HepG2 (cell line): Measurements from ENCODE around the gene PACS1. TPM values are rescaled to one million over a fixed set of nuclear protein-coding genes. Genes with fewer than 3 reads are reported as not detected.

ENCODE experiments used
- ADNP ChIP-seq: sonication (generic); formaldehyde crosslinking; IDR thresholded peaks from 2 replicates; pipeline ENCODE4 v1.4.0; 2020; ENCODE audit warnings: missing genetic modification reagents
- ATF7-NPFF ChIP-seq: sonication (generic); formaldehyde crosslinking; IDR thresholded peaks from 2 replicates; pipeline ENCODE4 v1.8.1; 2023; ENCODE audit warnings: mild to moderate bottlenecking, low read depth, missing genetic modification reagents, moderate library complexity
- BRD4 ChIP-seq: sonication (generic); formaldehyde crosslinking; IDR thresholded peaks from 2 replicates; pipeline ENCODE4 v1.4.0; 2020; ENCODE audit warnings: missing genetic modification reagents
- CENPX ChIP-seq: sonication (generic); formaldehyde crosslinking; IDR thresholded peaks from 2 replicates; pipeline ENCODE4 v1.9.0; 2021; ENCODE audit warnings: mild to moderate bottlenecking, missing genetic modification reagents, moderate library complexity
- ETS1 ChIP-seq: sonication (generic); formaldehyde crosslinking; IDR thresholded peaks from 2 replicates; pipeline ENCODE4 v1.4.0; 2020; ENCODE audit warnings: missing genetic modification reagents
- GZF1 ChIP-seq: sonication (generic); formaldehyde crosslinking; IDR thresholded peaks from 2 replicates; pipeline ENCODE4 v1.5.1; 2020; ENCODE audit warnings: mild to moderate bottlenecking, missing genetic modification reagents
- HDAC6 ChIP-seq: fragments of 200-600 bp; sonication (generic); IDR thresholded peaks from 2 replicates; pipeline ENCODE4 v1.7.0; 2017; ENCODE audit warnings: mild to moderate bottlenecking, antibody characterized with exemption, low read length, low read depth
- KDM2A ChIP-seq: sonication (generic); formaldehyde crosslinking; IDR thresholded peaks from 2 replicates; pipeline ENCODE4 v1.4.0; 2020; ENCODE audit warnings: low read depth, missing genetic modification reagents, borderline replicate concordance
- KDM4B ChIP-seq: sonication (generic); formaldehyde crosslinking; IDR thresholded peaks from 2 replicates; pipeline ENCODE4 v1.4.0; 2020; ENCODE audit warnings: missing genetic modification reagents
- MED13 ChIP-seq: sonication (generic); formaldehyde crosslinking; IDR thresholded peaks from 2 replicates; pipeline ENCODE4 v1.5.0; 2020; ENCODE audit warnings: missing genetic modification reagents
- PBX2 ChIP-seq: IDR thresholded peaks from 2 replicates; pipeline ENCODE4 v1.6.1; 2016; ENCODE audit warnings: control low read depth
- PHF21A ChIP-seq: sonication (generic); formaldehyde crosslinking; IDR thresholded peaks from 2 replicates; pipeline ENCODE4 v1.5.0; 2020; ENCODE audit warnings: mild to moderate bottlenecking, missing genetic modification reagents
- SATB2 ChIP-seq: sonication (generic); formaldehyde crosslinking; IDR thresholded peaks from 2 replicates; pipeline ENCODE4 v1.5.0; 2020; ENCODE audit warnings: missing genetic modification reagents
- SIN3B ChIP-seq: fragments of 150-350 bp; IDR thresholded peaks from 2 replicates; pipeline ENCODE4 v1.6.1; 2014; ENCODE audit warnings: low read length
- ZNF543 ChIP-seq: sonication (generic); formaldehyde crosslinking; IDR thresholded peaks from 2 replicates; pipeline ENCODE4 v1.4.0; 2020; ENCODE audit warnings: mild to moderate bottlenecking, missing genetic modification reagents
- ZNF563 ChIP-seq: sonication (generic); formaldehyde crosslinking; IDR thresholded peaks from 2 replicates; pipeline ENCODE4 v1.8.0; 2022; ENCODE audit warnings: mild to moderate bottlenecking, moderate library complexity, missing genetic modification reagents
- ZNF577 ChIP-seq: sonication (generic); formaldehyde crosslinking; IDR thresholded peaks from 2 replicates; pipeline ENCODE4 v1.4.0; 2020; ENCODE audit warnings: mild to moderate bottlenecking, low read depth, missing genetic modification reagents, borderline replicate concordance
- ZNF709 ChIP-seq: sonication (generic); formaldehyde crosslinking; IDR thresholded peaks from 2 replicates; pipeline ENCODE4 v1.5.0; 2020; ENCODE audit warnings: mild to moderate bottlenecking, missing genetic modification reagents
- ZNF749 ChIP-seq: sonication (generic); formaldehyde crosslinking; IDR thresholded peaks from 2 replicates; pipeline ENCODE4 v1.8.0; 2022; ENCODE audit warnings: mild to moderate bottlenecking, missing genetic modification reagents, moderate library complexity, borderline replicate concordance
- ZNF891 ChIP-seq: sonication (generic); formaldehyde crosslinking; IDR thresholded peaks from 2 replicates; pipeline ENCODE4 v1.5.0; 2020; ENCODE audit warnings: mild to moderate bottlenecking, missing genetic modification reagents
- polyA plus RNA-seq, 8 experiments: library from polyadenylated mRNA; depleted of rRNA in 3 of 8; stranded (reverse) in 7 of 8; unstranded in 1 of 8; fragments of >200 nt; fragmentation: Illumina TruSeq in 4 of 8; extraction: Trizol in 4 of 8; gene quantifications; 2 replicates each; pipeline versions ENCODE4 v1.2.1 to v1.2.3, GENCODE V29; 2011 to 2016; ENCODE audit warnings: low read depth in 4 of 8, missing spikeins in 1 of 8, mixed read lengths in 1 of 8; ENCODE audit not compliant: insufficient read depth in 1 of 8
- total RNA-seq, 5 experiments: library from RNA; depleted of rRNA; stranded (reverse); fragments of >200 nt; fragmentation: Illumina TruSeq; extraction: Trizol; gene quantifications; 2 replicates each; pipeline ENCODE4 v1.2.3, GENCODE V29; 2016; ENCODE audit warnings: low read depth in 1 of 5
- TF ChIP-seq, protein P1 (sequence below): sonication (generic); formaldehyde crosslinking; IDR thresholded peaks from 2 replicates; pipeline ENCODE4 v1.5.1; 2020; ENCODE audit warnings: mild to moderate bottlenecking, missing genetic modification reagents, borderline replicate concordance
- TF ChIP-seq, protein P2 (sequence below): IDR thresholded peaks from 2 replicates; pipeline ENCODE4 v1.6.1; 2016

Gene PACS1
- total and polyA plus RNA-seq, 2 of the 13 experiments (the other 11 are each of a cell fraction or from before 2014, with no cell fraction given) = 7.6 to 8.6 TPM

DNA sequence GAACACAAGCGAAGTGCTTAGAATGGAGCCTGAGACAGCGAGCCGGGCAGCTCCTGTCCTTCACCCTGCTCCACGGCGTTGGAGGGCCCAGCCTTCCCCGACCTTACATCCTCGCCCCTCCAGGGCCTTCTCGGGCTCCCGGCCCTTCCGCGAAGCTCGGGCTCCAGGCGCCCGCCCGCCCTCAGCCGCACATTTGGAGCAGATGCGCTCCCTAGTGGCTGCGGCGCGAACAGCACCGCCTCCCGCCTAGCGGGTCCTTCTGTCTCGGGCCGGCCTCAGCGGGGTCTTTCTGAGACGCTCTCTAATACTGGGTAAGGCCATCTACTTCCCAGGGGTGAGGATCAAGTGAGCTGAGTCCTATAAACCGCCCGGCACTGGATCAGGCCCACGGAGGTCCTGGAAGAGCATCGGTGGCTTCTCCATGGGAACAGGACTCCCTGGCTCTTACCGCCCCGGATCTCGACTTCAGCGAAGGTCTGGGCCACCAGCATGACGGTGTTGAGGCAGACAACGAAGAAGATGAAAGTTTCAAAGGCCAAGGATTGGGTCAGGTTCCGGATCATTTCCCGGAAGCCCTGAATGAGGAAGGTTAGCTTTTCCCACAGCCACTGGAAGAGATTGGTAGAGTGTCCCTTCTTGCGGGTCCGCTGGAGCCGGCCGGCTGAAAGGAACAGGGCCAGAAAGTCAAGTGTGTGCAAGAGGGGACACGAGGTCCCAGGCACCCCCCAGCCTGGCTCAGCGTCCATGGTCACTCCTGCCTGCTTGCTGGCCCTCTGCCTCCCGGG is 47.5 kb upstream of the PACS1 start (continued):
- TF ChIP-seq, protein P1, sequence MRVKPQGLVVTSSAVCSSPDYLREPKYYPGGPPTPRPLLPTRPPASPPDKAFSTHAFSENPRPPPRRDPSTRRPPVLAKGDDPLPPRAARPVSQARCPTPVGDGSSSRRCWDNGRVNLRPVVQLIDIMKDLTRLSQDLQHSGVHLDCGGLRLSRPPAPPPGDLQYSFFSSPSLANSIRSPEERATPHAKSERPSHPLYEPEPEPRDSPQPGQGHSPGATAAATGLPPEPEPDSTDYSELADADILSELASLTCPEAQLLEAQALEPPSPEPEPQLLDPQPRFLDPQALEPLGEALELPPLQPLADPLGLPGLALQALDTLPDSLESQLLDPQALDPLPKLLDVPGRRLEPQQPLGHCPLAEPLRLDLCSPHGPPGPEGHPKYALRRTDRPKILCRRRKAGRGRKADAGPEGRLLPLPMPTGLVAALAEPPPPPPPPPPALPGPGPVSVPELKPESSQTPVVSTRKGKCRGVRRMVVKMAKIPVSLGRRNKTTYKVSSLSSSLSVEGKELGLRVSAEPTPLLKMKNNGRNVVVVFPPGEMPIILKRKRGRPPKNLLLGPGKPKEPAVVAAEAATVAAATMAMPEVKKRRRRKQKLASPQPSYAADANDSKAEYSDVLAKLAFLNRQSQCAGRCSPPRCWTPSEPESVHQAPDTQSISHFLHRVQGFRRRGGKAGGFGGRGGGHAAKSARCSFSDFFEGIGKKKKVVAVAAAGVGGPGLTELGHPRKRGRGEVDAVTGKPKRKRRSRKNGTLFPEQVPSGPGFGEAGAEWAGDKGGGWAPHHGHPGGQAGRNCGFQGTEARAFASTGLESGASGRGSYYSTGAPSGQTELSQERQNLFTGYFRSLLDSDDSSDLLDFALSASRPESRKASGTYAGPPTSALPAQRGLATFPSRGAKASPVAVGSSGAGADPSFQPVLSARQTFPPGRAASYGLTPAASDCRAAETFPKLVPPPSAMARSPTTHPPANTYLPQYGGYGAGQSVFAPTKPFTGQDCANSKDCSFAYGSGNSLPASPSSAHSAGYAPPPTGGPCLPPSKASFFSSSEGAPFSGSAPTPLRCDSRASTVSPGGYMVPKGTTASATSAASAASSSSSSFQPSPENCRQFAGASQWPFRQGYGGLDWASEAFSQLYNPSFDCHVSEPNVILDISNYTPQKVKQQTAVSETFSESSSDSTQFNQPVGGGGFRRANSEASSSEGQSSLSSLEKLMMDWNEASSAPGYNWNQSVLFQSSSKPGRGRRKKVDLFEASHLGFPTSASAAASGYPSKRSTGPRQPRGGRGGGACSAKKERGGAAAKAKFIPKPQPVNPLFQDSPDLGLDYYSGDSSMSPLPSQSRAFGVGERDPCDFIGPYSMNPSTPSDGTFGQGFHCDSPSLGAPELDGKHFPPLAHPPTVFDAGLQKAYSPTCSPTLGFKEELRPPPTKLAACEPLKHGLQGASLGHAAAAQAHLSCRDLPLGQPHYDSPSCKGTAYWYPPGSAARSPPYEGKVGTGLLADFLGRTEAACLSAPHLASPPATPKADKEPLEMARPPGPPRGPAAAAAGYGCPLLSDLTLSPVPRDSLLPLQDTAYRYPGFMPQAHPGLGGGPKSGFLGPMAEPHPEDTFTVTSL (CRISPR knock-in tag) = no peak
- TF ChIP-seq ZNF709 (no peak), ZNF577 (no peak), CENPX (CRISPR knock-in tag) (no peak), KDM2A (CRISPR knock-in tag) (peak; percentile 67), ETS1 (CRISPR knock-in tag) (peak; percentile 49; the same call in 1 of the 2 replicates), KDM4B (CRISPR knock-in tag) (no peak), ATF7-NPFF (CRISPR knock-in tag) (0 out of 2 replicates have a peak, but pooled peaks have one; percentile 32), PBX2 (CRISPR knock-in tag) (no peak), SATB2 (no peak), SIN3B (no peak), HDAC6 (no peak), GZF1 (CRISPR knock-in tag) (no peak), MED13 (0 out of 2 replicates have a peak, but pooled peaks have one; percentile 48), ZNF563 (no peak), ZNF543 (0 out of 2 replicates have a peak, but pooled peaks have one; percentile 15), BRD4 (no peak), ZNF749 (CRISPR knock-in tag) (no peak), ADNP (CRISPR knock-in tag) (0 out of 2 replicates have a peak, but pooled peaks have one; percentile 9), ZNF891 (CRISPR knock-in tag) (no peak), PHF21A (CRISPR knock-in tag) (0 out of 2 replicates have a peak, but pooled peaks have one; percentile 21)
- TF ChIP-seq, protein P2, sequence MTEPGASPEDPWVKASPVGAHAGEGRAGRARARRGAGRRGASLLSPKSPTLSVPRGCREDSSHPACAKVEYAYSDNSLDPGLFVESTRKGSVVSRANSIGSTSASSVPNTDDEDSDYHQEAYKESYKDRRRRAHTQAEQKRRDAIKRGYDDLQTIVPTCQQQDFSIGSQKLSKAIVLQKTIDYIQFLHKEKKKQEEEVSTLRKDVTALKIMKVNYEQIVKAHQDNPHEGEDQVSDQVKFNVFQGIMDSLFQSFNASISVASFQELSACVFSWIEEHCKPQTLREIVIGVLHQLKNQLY = no peak
